ENCODE data around the gene EGFL7.

GRCh38 chr9:136678624-136679023, 15.9 kb downstream of the EGFL7 start:
- no peak for TF ChIP-seq CTCF (IDR thresholded peaks at IDR 0.05)
- no peak for TF ChIP-seq POLR2AphosphoS5 (IDR thresholded peaks at IDR 0.05)

All from sigmoid colon (tissue), 4 donors.